NCI-H748 (cell line): ENCODE results near the gene WWC1.

ENCODE experiments used
- DNase-seq: peaks from one replicate; lab custom pipeline; 2025; ENCODE audit not compliant: unreplicated experiment; lab: John Stamatoyannopoulos, UW

WWC1 gene

GRCh38 chr5:168477060-168477459 is 185.6 kb downstream of the WWC1 start:
- no peak for DNase-seq

DNA sequence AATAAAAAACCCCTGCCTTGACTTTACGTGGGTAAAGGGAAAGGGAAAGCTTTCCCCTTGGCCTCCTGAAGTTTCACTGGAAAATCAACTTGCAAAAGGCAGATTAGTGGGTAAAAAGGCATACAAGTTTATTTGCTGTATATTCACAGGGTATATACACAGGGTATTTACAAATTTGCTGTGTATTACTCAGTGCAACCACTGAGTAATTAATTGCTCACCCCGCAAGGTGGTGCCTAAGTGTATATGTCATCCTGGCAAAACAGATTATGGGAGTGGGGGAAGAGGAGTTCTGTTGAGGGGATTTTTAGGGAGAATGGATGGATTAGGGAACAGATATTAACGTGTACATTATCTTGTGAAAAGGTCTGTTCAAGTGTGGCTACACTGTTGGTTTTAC is 187.7 kb downstream of the WWC1 start:
- DNase-seq, result no peak

DNA sequence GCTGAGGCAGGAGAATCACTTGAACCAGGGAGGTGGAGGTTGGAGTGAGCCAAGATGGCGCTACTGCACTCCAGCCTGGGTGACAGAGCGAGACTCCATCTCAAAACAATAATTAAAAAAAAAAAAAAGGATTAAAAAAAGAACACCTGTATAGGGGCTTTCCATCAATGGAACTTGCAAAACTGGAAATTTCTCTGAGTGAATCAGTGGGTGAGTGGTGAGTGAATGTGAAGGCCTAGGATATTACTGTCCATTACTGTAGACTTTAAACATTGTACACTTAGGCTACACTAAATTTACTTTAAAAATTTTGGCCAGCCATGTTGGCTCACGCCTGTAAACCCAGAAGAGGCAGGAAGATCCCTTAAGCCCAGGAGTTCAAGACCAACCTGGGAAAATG is 189.2 kb downstream of the WWC1 start:
- DNase-seq, result no peak

DNA sequence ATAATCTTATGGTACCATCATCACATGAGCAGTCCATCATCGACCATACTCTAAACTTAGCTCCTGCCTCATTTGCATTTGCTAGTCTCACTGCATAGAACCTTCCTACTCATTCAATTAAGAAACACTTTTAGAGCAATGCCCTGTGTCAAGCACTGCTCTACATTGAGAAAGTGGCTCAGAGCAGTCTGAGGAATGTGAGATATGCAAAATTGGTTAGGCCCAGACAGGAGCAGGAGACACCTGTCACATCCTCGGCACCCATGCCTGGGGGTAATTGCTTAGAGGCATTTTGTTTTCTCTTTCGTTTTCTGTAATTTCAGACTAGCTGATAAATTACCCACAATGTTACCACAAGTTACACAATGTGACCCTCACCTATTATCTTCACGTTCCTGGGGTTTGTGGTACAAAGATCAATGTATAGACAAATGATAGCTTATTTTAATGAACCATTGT is 189.9 kb downstream of the WWC1 start:
- DNase-seq, result no peak

DNA sequence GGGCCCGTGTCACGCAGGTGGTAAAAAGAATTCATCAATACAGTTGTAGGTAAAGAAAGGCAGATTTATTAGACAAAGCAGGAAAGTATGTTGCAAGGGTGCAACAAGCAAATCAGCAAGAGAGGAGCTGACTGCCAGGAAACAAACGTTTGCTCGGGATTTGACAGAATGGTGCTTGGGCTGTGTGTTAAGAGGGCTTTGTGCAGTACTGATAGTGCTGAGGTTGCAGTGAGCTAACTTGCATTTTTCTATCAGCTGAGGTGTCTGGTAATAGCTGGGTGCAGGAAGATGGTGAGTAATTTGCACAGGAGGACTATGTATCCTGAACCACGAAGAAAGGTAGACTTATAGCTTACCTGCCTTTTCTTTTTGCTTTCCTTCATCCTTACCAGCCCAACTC is 190.9 kb downstream of the WWC1 start:
- DNase-seq, result no peak

GRCh38 chr5:168486136-168486879 is 194.9 kb downstream of the WWC1 start, which contains the start of gene RARS1:
Gene RARS1, plus strand, starts transcription at chr5:168486471. Its CDS starts 28 bp downstream, at chr5:168486499.
- peak; percentile 94 for DNase-seq

DNA sequence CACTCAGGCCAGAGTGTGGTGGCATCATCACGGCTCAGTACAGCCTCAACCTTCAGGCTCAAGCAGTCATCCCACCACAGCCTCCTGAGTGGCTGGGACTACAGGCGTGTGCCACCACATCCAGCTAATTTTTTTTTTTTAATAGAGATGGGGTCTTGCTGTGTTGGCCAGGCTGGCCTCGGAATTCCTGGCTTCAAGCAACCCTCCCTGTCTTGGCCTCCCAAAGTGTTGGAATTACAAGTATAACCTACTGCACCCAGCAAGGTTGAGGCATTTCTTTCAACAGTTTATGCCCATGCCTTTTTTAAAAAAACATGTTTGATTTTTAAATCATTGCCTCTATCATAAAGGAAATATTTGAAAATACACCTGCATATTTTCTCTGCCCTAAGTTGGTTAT is 197.6 kb downstream of the WWC1 start:
- DNase-seq, result no peak

DNA sequence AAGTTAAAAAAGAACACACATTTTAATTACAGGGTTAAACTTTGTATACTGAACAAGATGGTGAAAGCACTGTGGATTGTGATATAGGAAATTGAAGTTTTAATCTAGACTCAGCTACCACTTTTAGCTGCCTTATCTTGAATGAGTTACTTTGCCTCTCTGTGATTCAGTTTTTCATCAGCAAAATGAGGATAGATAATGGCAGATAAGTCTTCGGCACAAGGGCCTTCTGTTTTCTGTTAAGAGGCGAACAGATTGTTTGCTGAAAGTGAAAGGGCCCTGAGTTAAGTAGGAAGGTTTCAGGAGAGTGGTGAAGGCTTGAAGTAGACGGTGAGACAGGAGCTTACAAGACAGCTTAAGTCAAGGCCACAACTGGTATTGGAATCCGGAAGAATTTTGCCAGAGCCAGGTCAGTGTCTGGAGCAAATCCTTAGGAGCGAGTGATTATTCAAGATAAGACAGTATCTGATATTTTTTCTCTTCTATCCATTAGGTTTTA is 202.7 kb downstream of the WWC1 start:
- DNase-seq, result no peak

DNA sequence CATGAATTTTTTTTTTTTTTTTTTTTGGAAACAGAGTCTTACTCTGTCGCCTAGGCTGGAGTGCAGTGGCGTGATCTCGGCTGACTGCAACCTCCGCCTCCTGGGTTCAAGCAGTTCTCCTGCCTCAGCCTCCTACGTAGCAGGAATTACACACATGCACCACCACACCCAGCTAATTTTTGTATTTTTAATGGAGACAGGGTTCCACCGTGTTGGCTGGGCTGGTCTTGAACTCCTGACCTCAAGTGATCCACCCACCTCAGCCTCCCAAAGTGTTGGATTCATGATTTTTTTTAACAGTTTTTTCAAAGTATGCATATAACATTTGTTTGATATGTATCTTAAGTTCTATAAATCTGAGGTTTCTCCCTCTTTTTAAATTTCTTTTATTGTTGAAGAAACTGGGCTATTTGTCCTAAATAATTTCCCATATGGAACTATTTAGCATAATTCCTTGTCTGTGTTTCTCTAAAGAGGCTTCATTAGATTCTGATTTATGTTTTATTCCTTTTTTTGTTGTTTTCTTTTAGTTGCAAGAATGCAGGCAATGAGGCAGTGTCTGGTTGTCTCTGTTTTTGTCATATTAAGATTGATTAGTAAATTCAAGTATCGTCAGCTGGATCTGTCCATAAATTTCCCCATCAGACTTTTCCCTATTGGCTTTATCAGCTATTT is 211.3 kb downstream of the WWC1 start:
- no peak for DNase-seq

GRCh38 chr5:168513861-168514428 is 222.5 kb downstream of the WWC1 start:
- DNase-seq, result no peak
